ENCODE measurements around the gene MRPL34. TPM values are rescaled to one million over a fixed set of nuclear protein-coding genes. Genes with fewer than 3 reads are reported as not detected.

MRPL34 gene
- total RNA-seq, 1 experiment from 2014 or later: 87.7 TPM

- DNase-seq (ENCODE audit: low read depth, low spot score) (no peak), ATAC-seq (no peak)
- intact Hi-C loops (cut with micrococcal nuclease; ENCODE audit: unreplicated experiment): no loop called here
- in situ Hi-C loops (cut with HindIII; ENCODE audit: low pct_unique_long_range_greater_than_20kb, low sequenced_read_pairs): no loop called here
- CTCF ChIA-PET: interaction anchor here (0.5 kb wide), 1 partner anchor 15 kb away, joined by 10 read pairs; no protein-coding TSS in a partner anchor
- H3K4me3 ChIP-seq (ENCODE audit: low read depth in 2 of 2, low read length in 2 of 2): no peak overlapping the region
- POLR2A ChIA-PET: no interaction called here
- no peak for TF ChIP-seq POLR2AphosphoS5 (IDR thresholded peaks at IDR 0.05; ENCODE audit: low read depth, low read length)
- no peak for TF ChIP-seq TCF7L2 (IDR thresholded peaks at IDR 0.05; ENCODE audit: low read depth, low read length)
- TF ChIP-seq REST (IDR thresholded peaks at IDR 0.05; ENCODE audit: insufficient read depth in 1 of 2, low read depth in 2 of 2, low read length in 1 of 2): no peak
- TF ChIP-seq CTCF (IDR thresholded peaks at IDR 0.05): no peak
- no peak for TF ChIP-seq SIN3A (IDR thresholded peaks at IDR 0.05; ENCODE audit: borderline replicate concordance, insufficient read depth, low read depth, low read length)
- no peaks in the 10 kb centered on the region for H3K4me1 ChIP-seq (ENCODE audit: control insufficient read depth, insufficient read depth, low read length)
- no peaks in the 10 kb centered on the region for H3K27me3 ChIP-seq (ENCODE audit: control insufficient read depth, insufficient read depth, low read length)
- no TSS peak for BruUV-seq (replicated peaks)
- peaks cover 4% of the 10 kb centered on the region; the same call in 1 of the 2 replicates for H3K36me3 ChIP-seq (ENCODE audit: control insufficient read depth, insufficient read depth, low read length)
- H3K9me3 ChIP-seq (ENCODE audit: control insufficient read depth, insufficient read depth, low read depth, low read length): no peaks in the 10 kb centered on the region
- no peak overlapping the region for H3K27ac ChIP-seq (ENCODE audit: low read length)
Observed at GRCh38 chr19:17266026-17266425, 39.6 kb upstream of the MRPL34 start.

- ChIA-PET POLR2A (no interaction called here), CTCF (interaction anchor here (0.5 to 0.8 kb wide), 2 partner anchors 14 to 16 kb away, joined by 4 to 10 read pairs; no protein-coding TSS in a partner anchor)
- ATAC-seq (no peak), DNase-seq (ENCODE audit: low read depth, low spot score) (no peak)
- Histone ChIP-seq H3K4me3 (ENCODE audit: low read depth in 2 of 2, low read length in 2 of 2) (0 out of 4 replicates have a peak overlapping the region, but pooled peaks of 1 of the 2 experiments have one; percentile 7), H3K27ac (ENCODE audit: low read length) (peak overlapping the region; percentile 34; the same call in 1 of the 2 replicates), H3K36me3 (ENCODE audit: control insufficient read depth, insufficient read depth, low read length) (peaks cover 4% of the 10 kb centered on the region; the same call in 1 of the 2 replicates), H3K9me3 (ENCODE audit: control insufficient read depth, insufficient read depth, low read depth, low read length) (no peaks in the 10 kb centered on the region), H3K4me1 (ENCODE audit: control insufficient read depth, insufficient read depth, low read length) (no peaks in the 10 kb centered on the region), H3K27me3 (ENCODE audit: control insufficient read depth, insufficient read depth, low read length) (no peaks in the 10 kb centered on the region)
- TF ChIP-seq TCF7L2 (IDR thresholded peaks at IDR 0.05; ENCODE audit: low read depth, low read length) (no peak), REST (IDR thresholded peaks at IDR 0.05; ENCODE audit: insufficient read depth in 1 of 2, low read depth in 2 of 2, low read length in 1 of 2) (no peak), POLR2AphosphoS5 (IDR thresholded peaks at IDR 0.05; ENCODE audit: low read depth, low read length) (no peak), CTCF (IDR thresholded peaks at IDR 0.05) (no peak), SIN3A (IDR thresholded peaks at IDR 0.05; ENCODE audit: borderline replicate concordance, insufficient read depth, low read depth, low read length) (no peak)
- no TSS peak for BruUV-seq (replicated peaks)
- in situ Hi-C loops (cut with HindIII; ENCODE audit: low pct_unique_long_range_greater_than_20kb, low sequenced_read_pairs) (no loop called here), intact Hi-C loops (cut with micrococcal nuclease; ENCODE audit: unreplicated experiment) (no loop called here)
Observed at GRCh38 chr19:17266589-17266974, 39.1 kb upstream of the MRPL34 start.
